ENCODE measurements around the gene SELENOK.
A peak's percentile ranks its signal among the peaks of the same experiment; 100 is the strongest.

The SELENOK gene

GRCh38 chr3:53891497-53892285 is at the start of gene SELENOK:
Gene SELENOK (minus strand): TSS chr3:53891859.
- peak; percentile 100 for DNase-seq (ENCODE audit: low read depth)
- TF ChIP-seq CTCF (conservative IDR thresholded peaks at IDR 0.05; ENCODE audit: low read depth, low read length): no peak
- peak within 1 kb of the TSS; percentile 90 for H3K4me3 ChIP-seq (ENCODE audit: low read depth, low read length)

GRCh38 chr3:53941184-53941583 is 49.5 kb upstream of the SELENOK start:
- DNase-seq (ENCODE audit: low read depth): peak; percentile 42
- H3K4me3 ChIP-seq (ENCODE audit: low read depth, low read length): no peak overlapping the region
- TF ChIP-seq CTCF (conservative IDR thresholded peaks at IDR 0.05; ENCODE audit: low read depth, low read length): no peak

DNA sequence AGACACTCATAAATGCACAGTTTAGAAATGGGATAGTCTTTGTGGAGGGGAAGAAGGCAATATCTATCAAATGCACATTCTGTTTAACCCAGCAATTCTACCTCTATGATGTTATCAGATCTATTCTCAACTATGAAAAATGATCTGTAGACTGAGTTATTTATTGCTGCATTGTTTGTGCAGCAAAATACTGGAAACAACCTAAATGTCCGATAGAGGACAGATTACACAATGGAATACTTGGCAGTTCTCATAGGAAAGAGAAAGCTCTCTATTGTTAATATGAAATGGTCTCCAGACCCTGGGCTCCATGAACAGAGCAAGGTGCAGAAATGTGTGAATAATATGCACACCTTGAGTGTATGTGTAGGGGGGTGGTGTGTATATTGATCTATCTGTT is 49.0 kb upstream of the SELENOK start:
- H3K4me3 ChIP-seq (ENCODE audit: low read depth, low read length): no peak overlapping the region
- TF ChIP-seq CTCF (conservative IDR thresholded peaks at IDR 0.05; ENCODE audit: low read depth, low read length): no peak
- no peak for DNase-seq (ENCODE audit: low read depth)

DNA sequence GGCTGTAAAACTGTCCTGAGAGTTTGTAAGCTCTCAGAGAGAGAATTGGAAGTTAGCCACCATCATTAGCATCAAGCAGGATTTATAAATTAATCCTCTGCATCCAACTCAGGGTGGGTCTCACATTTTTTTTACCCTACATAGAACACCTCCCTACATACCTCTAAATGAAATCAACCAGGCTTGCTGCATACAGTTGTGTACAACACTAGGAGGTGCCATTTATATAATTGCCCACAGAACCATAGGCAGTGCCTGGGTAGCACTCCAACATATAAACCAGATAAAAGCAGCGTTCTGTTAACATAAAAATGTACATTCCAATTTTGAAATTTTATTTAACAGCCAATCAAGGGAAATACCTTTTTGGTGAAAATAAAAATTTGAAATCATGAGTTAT is 48.2 kb upstream of the SELENOK start:
- TF ChIP-seq CTCF (conservative IDR thresholded peaks at IDR 0.05; ENCODE audit: low read depth, low read length): no peak
- no peak overlapping the region for H3K4me3 ChIP-seq (ENCODE audit: low read depth, low read length)
- no peak for DNase-seq (ENCODE audit: low read depth)

GRCh38 chr3:53939086-53939582 is 47.5 kb upstream of the SELENOK start:
- no peak for TF ChIP-seq CTCF (conservative IDR thresholded peaks at IDR 0.05; ENCODE audit: low read depth, low read length)
- H3K4me3 ChIP-seq (ENCODE audit: low read depth, low read length): no peak overlapping the region
- no peak for DNase-seq (ENCODE audit: low read depth)

- no peak overlapping the region for H3K4me3 ChIP-seq (ENCODE audit: low read depth, low read length)
- TF ChIP-seq CTCF (conservative IDR thresholded peaks at IDR 0.05; ENCODE audit: low read depth, low read length): peak; percentile 81
- DNase-seq (ENCODE audit: low read depth): peak; percentile 72
Observed at GRCh38 chr3:53938645-53939044, 47.0 kb upstream of the SELENOK start.

- H3K4me3 ChIP-seq (ENCODE audit: low read depth, low read length): no peak overlapping the region
- no peak for TF ChIP-seq CTCF (conservative IDR thresholded peaks at IDR 0.05; ENCODE audit: low read depth, low read length)
- no peak for DNase-seq (ENCODE audit: low read depth)
Observed at GRCh38 chr3:53936347-53936746, 44.7 kb upstream of the SELENOK start.
